Activated T-cell treated with anti-CD3 and anti-CD28 coated beads, Interleukin-2, amount 50 U/mL, for 4 hours (primary cell): ENCODE measurements around the gene EXOSC1. TPM values are rescaled to one million over a fixed set of nuclear protein-coding genes. Genes with fewer than 3 reads are reported as not detected.
A peak's percentile ranks its signal among the peaks of the same experiment; 100 is the strongest.

ENCODE experiments used
- ATAC-seq, 2 donors: fragments of 200-7000 bp; cut with Tn5 transposase; one replicate each; pipeline ENCODE4 v1.10.0; 2021
- DNase-seq: peaks from one replicate; pipeline ENCODE4 v3.0.0-alpha.2; 2020
- H3K27me3 Mint-ChIP-seq: one replicate; pipeline ENCODE4 v1.8.0; 2021; ENCODE audit warnings: low read depth, mixed read lengths
- H3K36me3 Mint-ChIP-seq: one replicate; pipeline ENCODE4 v1.8.0; 2022; ENCODE audit warnings: mixed read lengths; ENCODE audit not compliant: insufficient read depth
- H3K4me1 Mint-ChIP-seq: one replicate; pipeline ENCODE4 v1.8.0; 2021; ENCODE audit warnings: low read depth, mixed read lengths
- H3K4me3 Mint-ChIP-seq: one replicate; pipeline ENCODE4 v1.8.0; 2021; ENCODE audit warnings: mild to moderate bottlenecking, moderate library complexity, mixed read lengths
- H3K9me3 Mint-ChIP-seq: one replicate; pipeline ENCODE4 v1.8.0; 2021; ENCODE audit warnings: mixed read lengths
- total RNA-seq, 3 donors: library from RNA; stranded (reverse); gene quantifications; one replicate each; pipeline ENCODE4 v1.2.1, GENCODE V29; 2021

EXOSC1 gene
- total RNA-seq, 3 donors from 2014 or later, result 60.3 to 72.2 (median 71.9) TPM

GRCh38 chr10:97468162-97468561 is 22.4 kb upstream of the EXOSC1 start:
- Mint-ChIP-seq H3K27me3 (no peaks in the 10 kb centered on the region), H3K4me1 (peaks cover 2% of the 10 kb centered on the region), H3K36me3 (peaks cover 30% of the 10 kb centered on the region), H3K9me3 (no peaks in the 10 kb centered on the region), H3K4me3 (no peak overlapping the region)
- DNase-seq (no peak), ATAC-seq (no peak)

- Mint-ChIP-seq H3K9me3 (no peaks in the 10 kb centered on the region), H3K27me3 (no peaks in the 10 kb centered on the region), H3K4me1 (peaks cover 2% of the 10 kb centered on the region), H3K36me3 (peaks cover 33% of the 10 kb centered on the region), H3K4me3 (no peak overlapping the region)
- DNase-seq, result no peak
- no peak for ATAC-seq
These were observed 20.9 kb upstream of the EXOSC1 start for GRCh38 chr10:97466755-97467154.

- peaks cover 2% of the 10 kb centered on the region for H3K4me1 Mint-ChIP-seq
- H3K27me3 Mint-ChIP-seq, result no peaks in the 10 kb centered on the region
- H3K9me3 Mint-ChIP-seq, result no peaks in the 10 kb centered on the region
- DNase-seq (no peak), ATAC-seq (no peak)
- peaks cover 34% of the 10 kb centered on the region for H3K36me3 Mint-ChIP-seq
- H3K4me3 Mint-ChIP-seq, result no peak overlapping the region
These were observed 20.2 kb upstream of the EXOSC1 start for GRCh38 chr10:97465982-97466381.

GRCh38 chr10:97464226-97464625 is 18.4 kb upstream of the EXOSC1 start:
- DNase-seq, result no peak
- Mint-ChIP-seq H3K9me3 (no peaks in the 10 kb centered on the region), H3K4me3 (no peak overlapping the region), H3K4me1 (peaks cover 2% of the 10 kb centered on the region), H3K27me3 (no peaks in the 10 kb centered on the region), H3K36me3 (peaks cover 33% of the 10 kb centered on the region)
- no peak for ATAC-seq

- no peaks in the 10 kb centered on the region for H3K27me3 Mint-ChIP-seq
- H3K9me3 Mint-ChIP-seq, result no peaks in the 10 kb centered on the region
- H3K4me3 Mint-ChIP-seq, result no peak overlapping the region
- peaks cover 2% of the 10 kb centered on the region for H3K4me1 Mint-ChIP-seq
- peak; percentile 21 for DNase-seq
- peak; percentile 55 to 69 for ATAC-seq
- peaks cover 36% of the 10 kb centered on the region for H3K36me3 Mint-ChIP-seq
These were observed 17.7 kb upstream of the EXOSC1 start for GRCh38 chr10:97463363-97464132.

- no peak for ATAC-seq
- no peaks in the 10 kb centered on the region for H3K9me3 Mint-ChIP-seq
- DNase-seq, result no peak
- no peak overlapping the region for H3K4me3 Mint-ChIP-seq
- H3K36me3 Mint-ChIP-seq, result peaks cover 41% of the 10 kb centered on the region
- H3K27me3 Mint-ChIP-seq, result no peaks in the 10 kb centered on the region
- peaks cover 2% of the 10 kb centered on the region for H3K4me1 Mint-ChIP-seq
These were observed 16.5 kb upstream of the EXOSC1 start for GRCh38 chr10:97462309-97462708.

- H3K36me3 Mint-ChIP-seq, result peaks cover 40% of the 10 kb centered on the region
- H3K4me1 Mint-ChIP-seq, result peaks cover 9% of the 10 kb centered on the region
These were observed 14.1 kb upstream of the EXOSC1 start for GRCh38 chr10:97459933-97460332.

GRCh38 chr10:97459111-97459510 is 13.3 kb upstream of the EXOSC1 start:
- no peak for DNase-seq
- Mint-ChIP-seq H3K9me3 (no peaks in the 10 kb centered on the region), H3K27me3 (no peaks in the 10 kb centered on the region), H3K4me3 (no peak overlapping the region), H3K36me3 (peaks cover 42% of the 10 kb centered on the region), H3K4me1 (peaks cover 17% of the 10 kb centered on the region)
- no peak for ATAC-seq

More at GRCh38 chr10:97459933-97460332, 14.1 kb upstream of the EXOSC1 start:
- ATAC-seq (no peak), DNase-seq (no peak)
- H3K27me3 Mint-ChIP-seq, result no peaks in the 10 kb centered on the region
- no peak overlapping the region for H3K4me3 Mint-ChIP-seq
- no peaks in the 10 kb centered on the region for H3K9me3 Mint-ChIP-seq

GRCh38 chr10:97456686-97457065 is 10.9 kb upstream of the EXOSC1 start:
- Mint-ChIP-seq H3K9me3 (no peaks in the 10 kb centered on the region), H3K36me3 (peaks cover 35% of the 10 kb centered on the region), H3K4me1 (peaks cover 25% of the 10 kb centered on the region), H3K27me3 (no peaks in the 10 kb centered on the region), H3K4me3 (no peak overlapping the region)
- ATAC-seq (no peak), DNase-seq (no peak)

- Mint-ChIP-seq H3K4me1 (peaks cover 27% of the 10 kb centered on the region), H3K27me3 (no peaks in the 10 kb centered on the region), H3K36me3 (peaks cover 32% of the 10 kb centered on the region), H3K4me3 (no peak overlapping the region), H3K9me3 (no peaks in the 10 kb centered on the region)
- DNase-seq, result no peak
- no peak for ATAC-seq
These were observed 10.4 kb upstream of the EXOSC1 start for GRCh38 chr10:97456034-97456685.

- ATAC-seq, result peak; percentile 84 to 86
- peaks cover 35% of the 10 kb centered on the region for H3K4me1 Mint-ChIP-seq
- no peaks in the 10 kb centered on the region for H3K27me3 Mint-ChIP-seq
- peak; percentile 42 for DNase-seq
- peak overlapping the region; percentile 30 for H3K4me3 Mint-ChIP-seq
- H3K36me3 Mint-ChIP-seq, result peaks cover 29% of the 10 kb centered on the region
- no peaks in the 10 kb centered on the region for H3K9me3 Mint-ChIP-seq
These were observed 8.7 kb upstream of the EXOSC1 start for GRCh38 chr10:97454330-97455036.

GRCh38 chr10:97452352-97452751 is 6.5 kb upstream of the EXOSC1 start:
- Mint-ChIP-seq H3K4me3 (no peak overlapping the region), H3K36me3 (peaks cover 16% of the 10 kb centered on the region), H3K4me1 (peaks cover 49% of the 10 kb centered on the region), H3K9me3 (no peaks in the 10 kb centered on the region), H3K27me3 (no peaks in the 10 kb centered on the region)
- DNase-seq (no peak), ATAC-seq (no peak)

- ATAC-seq (no peak), DNase-seq (no peak)
- no peaks in the 10 kb centered on the region for H3K9me3 Mint-ChIP-seq
- H3K27me3 Mint-ChIP-seq, result no peaks in the 10 kb centered on the region
- H3K4me1 Mint-ChIP-seq, result peaks cover 56% of the 10 kb centered on the region
- peaks cover 16% of the 10 kb centered on the region for H3K36me3 Mint-ChIP-seq
- H3K4me3 Mint-ChIP-seq, result no peak overlapping the region
These were observed 5.8 kb upstream of the EXOSC1 start for GRCh38 chr10:97451605-97452004.

GRCh38 chr10:97450828-97451227 is 5.0 kb upstream of the EXOSC1 start:
- H3K9me3 Mint-ChIP-seq, result no peaks in the 10 kb centered on the region
- DNase-seq (no peak), ATAC-seq (no peak)
- peaks cover 16% of the 10 kb centered on the region for H3K36me3 Mint-ChIP-seq
- peaks cover 60% of the 10 kb centered on the region for H3K4me1 Mint-ChIP-seq
- H3K4me3 Mint-ChIP-seq, result no peak overlapping the region
- H3K27me3 Mint-ChIP-seq, result no peaks in the 10 kb centered on the region
